Occipital lobe (tissue), 2 donors: ENCODE results near the gene CTSW. TPM values are rescaled to one million over a fixed set of nuclear protein-coding genes. Genes with fewer than 3 reads are reported as not detected.

Experiments
- DNase-seq: peaks from one replicate; lab custom pipeline; 2025; lab: John Stamatoyannopoulos, UW
- total RNA-seq: library from RNA; depleted of rRNA; stranded (reverse); fragments of >200 nt; gene quantifications from one replicate; pipeline ENCODE4 v1.2.3, GENCODE V29; 2014

CTSW gene
- total RNA-seq, 1 donor from 2014 or later: not detected

DNA sequence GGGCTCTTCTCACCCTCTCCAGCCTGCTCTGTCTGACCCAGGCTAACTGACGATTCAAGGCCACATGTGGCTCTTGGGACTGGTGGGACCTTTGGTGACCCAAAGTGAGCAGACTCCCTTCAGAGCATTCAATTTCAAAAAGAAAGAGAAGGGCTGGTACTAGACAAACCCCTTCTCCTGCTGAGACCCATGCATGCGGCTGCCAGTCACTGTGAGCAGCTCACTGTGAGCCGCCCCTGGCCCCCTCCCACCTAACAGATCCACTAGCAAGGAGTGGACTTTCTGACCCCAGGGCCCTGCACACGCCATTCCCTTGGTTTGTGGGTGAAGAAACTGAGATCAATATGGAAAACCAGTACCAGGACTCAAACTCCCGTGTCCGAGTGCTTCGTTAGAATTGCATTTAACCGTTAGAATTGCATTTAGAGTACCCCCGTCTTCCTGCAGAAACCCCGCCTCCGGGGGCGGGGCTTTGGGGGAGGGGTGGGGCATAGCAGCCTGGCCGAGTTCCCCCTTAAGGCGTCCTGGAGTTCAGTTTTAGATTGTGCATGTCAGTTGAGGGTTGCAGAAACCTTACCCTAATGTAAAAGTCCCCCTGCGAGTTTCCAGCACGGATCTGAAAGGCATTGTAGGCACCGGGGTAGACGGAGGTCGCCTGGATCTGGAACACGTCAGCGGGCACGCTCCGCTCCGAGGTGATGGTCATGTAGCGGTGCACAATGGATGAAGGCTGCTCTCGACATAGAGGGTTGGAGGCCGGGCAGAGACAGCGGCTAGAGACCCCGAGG, 12.2 kb upstream of the CTSW start:
- no peak for DNase-seq

DNA sequence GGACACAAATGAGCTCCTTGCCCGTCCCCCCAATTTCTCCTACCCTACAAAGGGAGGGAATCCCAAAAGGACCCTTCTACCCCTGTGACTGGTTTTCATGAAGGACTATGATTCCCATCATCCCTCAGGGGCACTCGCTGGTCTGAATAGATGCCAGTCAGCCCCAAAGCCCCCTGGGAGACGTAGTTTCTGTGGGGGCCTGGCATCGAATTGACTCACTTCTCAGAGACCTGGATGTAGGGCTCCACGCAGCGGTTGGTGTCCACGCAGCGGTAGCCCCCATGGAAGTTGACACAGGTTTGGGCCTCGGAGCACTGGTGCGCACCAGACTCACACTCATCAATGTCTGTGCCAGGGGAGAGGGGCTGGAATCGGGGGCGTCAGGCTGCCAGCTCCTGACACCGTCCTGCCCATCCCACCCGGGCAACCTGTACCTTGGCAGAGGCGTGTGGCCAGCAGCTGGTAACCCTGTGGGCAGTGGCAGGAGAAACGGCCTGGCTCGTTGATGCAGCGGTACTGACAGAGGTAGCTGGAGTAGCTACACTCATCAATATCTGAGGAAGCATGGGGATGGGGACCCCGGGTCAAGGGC, 11.5 kb upstream of the CTSW start:
- DNase-seq: peak; percentile 22

DNA sequence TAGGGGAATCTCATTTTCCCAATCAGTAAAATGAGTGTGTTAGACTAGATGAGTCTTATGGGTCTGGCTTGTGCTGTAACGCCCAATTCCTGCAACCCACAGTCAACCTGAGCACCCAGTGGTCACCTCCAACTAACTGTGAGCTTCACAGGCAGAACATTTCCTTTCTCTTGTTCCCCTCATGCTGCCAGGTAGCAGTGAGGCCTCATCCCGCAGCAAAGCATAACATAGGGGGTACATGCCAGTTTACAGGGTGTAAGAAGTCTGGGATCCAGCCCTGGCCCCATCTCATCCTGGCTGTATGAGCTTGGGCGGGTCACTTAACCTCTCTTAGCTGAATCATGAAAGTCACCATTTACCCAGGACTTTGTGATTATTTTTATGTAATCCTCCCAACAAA, 10.7 kb upstream of the CTSW start:
- no peak for DNase-seq

DNA sequence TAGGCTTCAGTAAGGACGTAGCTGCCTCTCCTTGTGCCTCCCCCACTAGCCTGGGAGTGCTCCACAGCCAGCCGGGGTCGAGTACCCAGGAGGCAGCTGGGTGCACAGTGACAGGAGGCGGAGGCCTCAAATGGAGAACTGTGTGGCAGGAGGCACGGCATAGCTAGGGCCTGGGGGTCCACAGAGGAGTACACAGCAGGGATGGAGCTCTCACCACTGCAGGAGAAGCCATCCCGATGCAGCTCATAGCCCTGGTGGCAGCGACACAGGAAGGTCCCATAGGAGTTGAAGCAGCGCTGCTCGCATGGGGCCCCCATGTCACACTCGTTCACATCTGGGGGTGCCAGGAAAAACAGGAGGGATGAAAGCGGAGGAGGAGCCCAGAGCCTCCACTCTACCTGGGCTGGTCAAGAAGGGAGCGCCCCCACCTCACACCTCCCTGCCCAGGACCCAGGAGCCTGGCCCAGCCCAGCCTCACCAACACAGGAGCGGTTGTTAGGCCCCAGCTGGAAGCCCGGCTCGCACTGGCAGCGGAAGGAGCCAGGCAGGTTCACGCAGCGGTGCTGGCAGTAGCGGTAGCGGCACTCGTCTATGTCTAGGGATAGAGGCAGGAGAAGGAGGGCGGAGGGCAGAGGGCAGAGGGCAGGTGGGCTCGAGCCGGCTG, 9.9 kb upstream of the CTSW start:
- no peak for DNase-seq

DNA sequence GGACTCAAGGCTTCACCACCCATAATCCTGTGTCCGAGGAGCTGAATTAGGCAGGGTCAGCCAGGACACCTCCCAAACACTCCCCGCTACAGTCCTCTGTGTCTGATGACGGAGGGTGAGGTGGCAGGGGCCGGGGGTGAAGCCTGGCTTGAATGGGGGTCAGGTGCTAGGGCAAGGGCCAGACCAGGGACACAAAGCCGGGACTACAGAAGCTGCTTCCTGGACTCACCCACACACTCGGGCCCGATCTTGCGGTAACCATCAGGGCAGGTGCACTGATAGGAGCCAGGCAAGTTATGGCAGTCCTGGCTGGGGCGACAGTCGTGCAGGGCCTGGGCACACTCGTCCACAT, 9.4 kb upstream of the CTSW start:
- DNase-seq: no peak

DNA sequence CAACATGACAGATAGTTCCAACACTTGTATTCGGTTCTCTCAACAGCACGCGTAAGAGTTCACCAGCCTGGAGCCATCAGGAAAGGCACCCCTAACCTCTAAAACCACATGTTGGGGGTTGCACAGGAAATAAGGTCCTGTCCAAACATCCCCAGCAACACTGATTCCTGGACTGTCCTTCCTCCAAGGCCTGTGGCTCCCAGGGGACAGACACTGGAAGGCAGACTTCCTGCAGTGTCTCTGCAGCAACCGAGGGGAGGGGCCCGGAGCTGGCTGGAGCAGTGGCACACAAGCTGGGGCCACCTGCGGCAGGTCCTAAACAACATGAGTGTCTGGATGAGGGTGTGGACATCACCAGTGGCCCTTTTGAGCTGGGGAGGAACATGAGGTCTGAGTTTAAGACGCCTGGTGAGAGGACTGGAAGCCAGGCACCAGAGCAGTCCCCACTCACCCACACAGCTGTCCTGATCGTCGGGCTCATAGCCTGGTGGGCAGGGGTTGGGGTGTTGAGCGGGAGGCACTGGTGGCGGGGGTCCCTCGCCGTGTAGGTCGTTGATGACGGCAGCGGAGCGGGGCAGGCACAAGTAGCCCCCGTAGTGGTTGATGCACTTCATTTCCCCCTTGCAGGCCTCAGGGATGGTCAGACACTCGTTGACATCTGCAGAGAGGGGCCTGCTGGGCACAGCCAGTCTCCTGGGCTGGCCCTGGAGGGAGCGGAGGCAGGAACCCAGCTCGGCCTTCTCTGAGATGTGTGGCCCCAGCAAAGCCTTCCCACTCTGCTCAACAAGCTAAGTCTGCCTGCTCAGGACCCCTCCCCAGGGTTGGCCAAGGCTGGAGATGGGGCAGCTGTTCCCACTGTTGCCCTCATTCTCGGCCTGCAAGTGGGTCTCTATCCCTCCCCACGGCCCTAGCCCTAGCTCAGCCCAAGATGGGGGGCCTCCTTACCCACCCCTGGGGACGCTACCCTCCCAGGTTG, 8.6 kb upstream of the CTSW start:
- no peak for DNase-seq

DNA sequence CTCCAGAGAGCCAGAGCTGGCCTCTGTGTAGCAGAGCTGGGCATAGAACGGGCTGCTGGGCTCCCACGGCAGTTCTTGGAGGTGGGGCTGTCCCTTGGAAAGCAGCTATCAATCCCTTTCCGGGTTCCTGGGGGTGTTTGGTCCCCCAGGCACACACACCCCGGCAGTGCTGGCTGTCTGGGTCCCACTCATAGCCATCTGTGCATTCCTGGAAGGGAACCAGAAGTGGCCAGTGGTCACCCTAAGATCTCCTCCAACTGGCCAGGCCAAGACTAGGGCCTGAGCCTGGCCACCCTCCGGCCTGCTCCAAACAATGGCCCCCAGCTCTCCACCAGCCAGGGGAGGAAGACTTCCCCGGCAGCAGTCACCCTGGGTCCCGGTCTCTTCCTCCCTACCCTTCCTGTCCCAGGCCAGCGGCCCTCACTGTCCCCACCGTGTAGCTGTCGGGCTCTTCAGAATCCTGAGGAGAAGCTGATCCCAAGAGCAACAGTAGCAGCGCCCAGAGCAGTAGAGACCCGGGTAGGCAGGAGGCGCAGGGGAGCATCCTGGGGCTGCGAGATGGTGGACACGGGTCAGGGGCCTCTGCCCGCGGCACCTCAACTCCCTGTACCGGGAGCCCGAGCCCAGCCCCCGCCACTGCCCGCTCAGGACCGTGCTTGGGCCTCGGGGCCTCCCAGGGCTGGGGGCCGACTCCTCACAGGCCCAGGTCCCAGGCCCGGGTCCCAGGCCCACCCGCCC, 7.7 kb upstream of the CTSW start:
- no peak for DNase-seq

DNA sequence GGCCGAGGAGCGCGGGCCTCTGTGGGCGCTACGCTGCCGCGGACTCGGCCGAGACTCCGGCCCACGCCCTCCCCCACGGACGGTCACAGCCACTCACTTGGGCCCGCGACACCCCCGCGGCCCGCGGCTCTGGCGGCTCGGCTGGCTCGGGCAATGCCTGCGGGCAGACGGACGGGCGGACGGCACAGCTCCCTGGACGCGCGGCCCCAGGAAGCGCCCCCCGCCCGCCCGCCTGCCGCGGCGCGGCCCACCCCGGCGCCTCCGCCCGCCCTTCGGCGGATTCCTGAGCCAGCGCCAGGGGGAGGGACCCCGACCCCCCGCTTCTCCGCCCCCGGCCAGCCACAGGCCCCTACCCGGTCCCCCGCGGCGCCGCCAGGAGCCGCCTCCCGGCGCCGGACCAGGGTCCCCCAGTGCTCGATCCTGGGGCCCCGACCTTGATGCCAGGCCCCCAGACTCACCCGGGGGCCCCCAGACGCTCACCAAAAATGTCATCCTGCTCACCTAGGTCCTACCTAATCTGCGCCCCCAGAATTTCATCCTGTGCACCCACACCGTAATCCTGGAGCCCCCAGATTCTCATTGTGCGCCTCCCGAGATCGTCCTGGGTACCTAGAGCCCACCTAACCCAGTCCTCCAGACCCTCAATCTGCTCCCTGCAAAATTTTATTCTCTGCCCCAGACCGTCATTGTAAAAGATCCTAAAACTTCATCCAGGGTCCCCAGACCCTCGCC, 6.9 kb upstream of the CTSW start, which contains the start of gene EFEMP2:
Gene EFEMP2 (minus strand): TSS at position 215 of the 732 bp plus-strand sequence. CDS start 446 bp downstream, outside the sequence.
- peak; percentile 18 for DNase-seq

DNA sequence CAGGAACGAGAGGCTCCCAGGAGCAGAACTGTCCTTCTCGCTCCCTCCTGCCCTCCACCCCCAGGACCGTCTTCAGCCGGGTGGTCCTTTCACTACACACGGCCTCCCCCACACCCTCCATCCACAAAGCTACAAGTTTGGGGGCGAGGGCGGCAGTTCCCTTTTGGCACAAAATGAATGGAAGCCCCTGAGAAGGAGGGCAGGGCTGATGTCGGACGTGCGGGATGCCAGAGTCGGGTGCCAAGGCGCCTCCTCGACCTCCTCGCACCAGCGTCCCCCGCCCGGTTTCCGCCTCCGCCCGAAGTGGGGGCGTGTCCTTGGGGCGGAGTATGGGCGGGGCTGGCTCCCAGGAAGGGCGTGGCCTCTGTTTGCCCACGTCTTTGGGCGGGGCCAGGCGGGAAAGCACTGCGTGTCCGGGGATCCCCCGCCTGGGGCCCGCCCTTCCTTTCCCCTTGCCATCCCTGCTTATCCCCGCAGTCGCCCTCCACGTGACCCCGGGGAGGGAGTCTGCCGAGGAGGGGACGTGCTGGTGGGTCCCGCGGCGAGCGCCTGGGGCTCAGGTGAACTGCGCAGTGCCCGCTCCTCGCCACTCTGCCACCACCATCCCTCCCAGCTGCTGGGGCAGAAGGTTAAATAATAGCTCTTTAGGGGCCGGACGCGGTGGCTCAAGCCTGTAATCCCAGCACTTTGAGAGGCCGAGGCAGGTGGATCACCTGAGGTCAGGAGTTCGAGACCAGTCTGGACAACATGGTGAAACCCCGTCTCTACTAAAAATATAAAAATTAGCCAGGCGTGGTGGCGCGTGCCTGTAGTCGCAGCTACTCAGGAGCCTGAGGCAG, 6.1 kb upstream of the CTSW start:
- peak; percentile 84 for DNase-seq

DNA sequence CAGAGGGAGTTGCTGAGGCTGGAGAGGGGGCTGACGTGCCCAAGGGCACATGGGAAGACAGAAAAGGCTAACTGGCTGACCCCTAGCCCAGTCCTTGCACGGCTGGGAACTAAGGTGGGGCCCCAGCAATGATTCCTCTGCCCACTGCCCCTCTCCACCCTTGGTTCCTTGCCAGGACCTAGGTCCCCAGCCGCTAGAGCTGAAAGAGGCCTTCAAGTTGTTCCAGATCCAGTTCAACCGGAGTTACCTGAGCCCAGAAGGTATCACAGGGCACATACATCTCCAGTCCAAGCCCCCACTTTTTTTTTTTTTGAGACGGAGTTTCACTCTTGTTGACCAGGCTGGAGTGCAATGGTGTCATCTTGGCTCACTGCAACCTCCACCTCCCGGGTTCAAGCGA, 390 bp downstream of the CTSW start:
- no peak for DNase-seq

DNA sequence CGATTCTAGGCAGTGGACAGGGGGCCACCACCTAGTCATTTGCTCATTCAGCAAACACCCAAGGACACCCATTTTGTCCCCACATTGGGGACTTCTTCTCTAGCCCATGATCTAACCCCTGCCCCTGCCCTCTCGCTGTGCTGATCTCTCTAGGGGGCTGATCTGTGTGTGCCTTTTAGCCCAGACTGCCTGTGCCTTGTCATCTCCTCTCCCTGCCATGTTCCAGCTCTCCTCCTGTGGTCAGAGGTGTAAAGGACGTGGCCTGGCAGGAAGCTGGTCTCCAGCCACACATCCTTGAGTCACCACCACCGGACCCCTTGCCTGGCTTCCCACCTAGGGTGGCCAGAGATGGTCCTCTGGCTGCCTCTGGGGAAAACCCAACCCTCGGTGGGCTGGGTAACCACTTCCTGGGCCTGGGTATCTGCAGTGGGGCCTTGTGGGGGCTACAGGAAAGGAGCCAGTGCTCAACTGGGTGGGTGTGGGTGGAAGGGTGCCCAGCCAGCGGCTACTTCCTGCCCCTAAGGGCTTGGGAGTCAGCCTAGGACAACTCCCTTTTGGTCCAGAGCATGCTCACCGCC, 1.3 kb downstream of the CTSW start:
- no peak for DNase-seq

DNA sequence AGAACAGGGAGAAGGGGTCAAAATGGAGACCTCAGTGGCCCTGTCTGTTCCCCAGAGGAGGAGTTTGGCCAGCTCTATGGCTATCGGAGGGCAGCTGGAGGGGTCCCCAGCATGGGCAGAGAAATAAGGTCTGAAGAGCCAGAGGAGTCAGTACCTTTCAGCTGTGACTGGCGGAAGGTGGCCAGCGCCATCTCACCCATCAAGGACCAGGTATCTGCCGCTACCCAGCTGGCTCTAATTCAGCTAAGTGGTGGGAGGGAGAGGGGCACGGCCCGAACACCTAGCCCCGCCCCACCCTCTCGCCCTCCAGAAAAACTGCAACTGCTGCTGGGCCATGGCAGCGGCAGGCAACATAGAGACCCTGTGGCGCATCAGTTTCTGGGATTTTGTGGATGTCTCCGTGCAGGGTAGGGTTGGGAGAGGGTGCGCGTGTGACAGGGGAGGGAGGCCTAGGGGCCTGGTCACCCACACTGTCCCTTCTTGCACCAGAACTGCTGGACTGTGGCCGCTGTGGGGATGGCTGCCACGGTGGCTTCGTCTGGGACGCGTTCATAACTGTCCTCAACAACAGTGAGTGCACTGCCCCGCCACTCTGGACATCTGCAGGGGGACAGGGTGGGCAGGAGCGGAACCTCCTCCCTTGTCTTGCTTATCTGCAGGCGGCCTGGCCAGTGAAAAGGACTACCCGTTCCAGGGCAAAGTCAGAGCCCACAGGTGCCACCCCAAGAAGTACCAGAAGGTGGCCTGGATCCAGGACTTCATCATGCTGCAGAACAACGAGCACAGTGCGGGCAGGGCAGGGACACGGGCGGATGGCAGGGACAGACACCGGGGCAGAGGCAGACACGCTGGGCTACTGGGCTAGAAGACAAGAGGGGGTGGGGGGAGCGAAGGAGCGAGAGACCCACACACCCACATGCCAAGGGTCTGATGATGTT, 2.8 kb downstream of the CTSW start:
- DNase-seq: no peak

DNA sequence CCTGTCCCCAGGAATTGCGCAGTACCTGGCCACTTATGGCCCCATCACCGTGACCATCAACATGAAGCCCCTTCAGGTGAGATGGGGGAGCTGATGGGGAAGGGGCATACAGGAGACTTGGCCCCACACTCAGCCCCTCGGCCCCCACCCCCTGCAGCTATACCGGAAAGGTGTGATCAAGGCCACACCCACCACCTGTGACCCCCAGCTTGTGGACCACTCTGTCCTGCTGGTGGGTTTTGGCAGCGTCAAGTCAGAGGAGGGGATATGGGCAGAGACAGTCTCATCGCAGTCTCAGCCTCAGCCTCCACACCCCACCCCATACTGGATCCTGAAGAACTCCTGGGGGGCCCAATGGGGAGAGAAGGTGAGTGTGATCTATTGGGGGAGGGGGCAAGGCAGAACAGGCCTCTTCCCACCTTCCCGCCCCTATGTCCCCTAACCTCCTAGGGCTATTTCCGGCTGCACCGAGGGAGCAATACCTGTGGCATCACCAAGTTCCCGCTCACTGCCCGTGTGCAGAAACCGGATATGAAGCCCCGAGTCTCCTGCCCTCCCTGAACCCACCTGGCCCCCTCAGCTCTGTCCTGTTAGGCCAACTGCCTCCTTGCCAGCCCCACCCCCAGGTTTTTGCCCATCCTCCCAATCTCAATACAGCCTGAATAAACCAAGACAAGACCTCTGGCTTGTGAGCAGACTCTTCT, 3.6 kb downstream of the CTSW start:
- DNase-seq: no peak

DNA sequence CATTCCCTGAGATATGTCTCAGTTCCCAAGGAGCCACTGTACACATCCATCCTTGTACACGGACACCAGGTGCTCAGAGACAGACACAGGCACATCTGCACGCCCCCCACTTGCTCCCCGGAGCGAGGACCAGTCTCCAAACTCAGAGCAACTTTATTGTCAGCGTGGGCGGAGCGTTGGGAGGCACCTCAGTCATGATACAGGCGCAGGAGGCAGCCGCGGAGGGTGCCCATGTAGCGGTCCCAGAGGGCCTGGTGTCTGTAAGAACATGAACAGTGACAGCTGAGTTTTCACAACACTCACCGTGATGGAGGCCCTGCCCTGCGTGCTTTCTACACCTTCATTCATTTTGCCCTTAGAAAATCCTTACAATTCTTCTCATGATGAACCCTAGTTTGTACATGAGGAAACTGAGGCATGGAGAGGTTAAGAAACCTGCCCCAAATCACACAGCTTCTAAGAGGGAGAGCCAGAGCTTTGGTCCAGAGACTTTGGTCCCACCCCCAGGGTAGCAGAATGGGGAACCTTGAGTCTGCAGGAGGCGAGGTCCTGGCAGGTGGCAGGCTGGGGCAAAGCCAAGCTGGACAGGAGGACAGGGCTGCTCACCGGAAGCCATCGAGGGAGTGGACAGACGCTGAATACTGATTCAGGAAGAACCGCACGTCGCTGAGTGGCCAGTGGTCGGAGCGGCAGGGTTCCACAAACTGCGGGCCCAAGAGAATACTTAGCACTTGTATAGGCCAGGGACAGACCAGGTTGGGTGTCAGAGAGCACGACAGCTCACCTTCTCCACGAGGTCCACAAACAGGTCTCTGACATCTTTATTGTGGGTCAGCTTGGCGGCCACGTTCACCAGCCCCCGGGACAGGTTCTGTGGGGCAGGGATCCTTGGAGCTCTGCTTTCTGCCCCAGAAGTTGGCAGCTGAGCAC, 4.4 kb downstream of the CTSW start:
- DNase-seq: no peak

DNA sequence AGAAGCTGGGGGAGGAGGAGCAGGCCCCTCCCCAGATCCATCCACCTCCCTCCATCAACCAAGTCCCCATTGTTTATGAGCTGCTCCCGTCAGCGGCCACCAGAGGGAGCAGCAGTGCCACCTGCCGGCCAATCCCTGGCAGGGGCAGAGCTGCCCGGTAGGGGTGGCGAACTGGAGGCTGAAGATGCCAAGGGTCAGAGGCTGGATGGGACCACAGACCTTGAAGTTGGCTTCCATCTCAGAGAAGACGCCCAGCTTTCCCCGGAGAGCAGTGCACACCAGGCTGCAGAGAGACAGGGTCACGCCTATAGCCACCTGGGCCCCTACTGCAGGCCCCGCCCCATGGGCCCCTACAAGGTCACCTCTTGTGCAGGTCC, 5.1 kb downstream of the CTSW start:
- peak; percentile 55 for DNase-seq

DNA sequence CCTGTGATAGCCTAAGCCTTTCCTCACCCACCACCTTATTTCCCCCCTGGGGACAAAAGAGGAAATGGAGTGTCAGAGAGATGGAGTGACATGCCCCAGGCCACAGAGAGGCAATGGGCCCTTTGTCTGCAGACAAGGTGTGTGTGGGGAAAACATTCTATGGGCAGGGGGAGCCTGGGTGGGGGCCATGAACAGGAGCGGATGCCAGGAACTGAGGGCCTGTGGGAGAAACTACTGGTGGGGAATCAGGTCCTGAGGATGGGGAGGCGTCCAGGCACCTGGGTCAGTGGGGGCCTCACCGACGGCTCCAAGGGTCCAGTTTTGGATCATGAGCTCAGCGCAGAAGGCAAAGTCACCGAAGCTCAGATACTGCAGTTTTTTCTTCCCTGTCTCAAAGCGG, 5.6 kb downstream of the CTSW start:
- DNase-seq: no peak
